SK-N-SH (cell line): Measurements from ENCODE around the gene MLLT1.

Experiments used
- CTCF ChIP-seq: fragments of 200-600 bp; sonication (generic); IDR thresholded peaks from 2 replicates; pipeline ENCODE4 v1.6.1; 2017; ENCODE audit warnings: antibody characterized with exemption, mild to moderate bottlenecking, moderate library complexity
- EP300 ChIP-seq, 2 experiments: IDR thresholded peaks; 2 replicates each; pipeline versions ENCODE4 v1.4.0 to v1.6.1; 2012; ENCODE audit warnings: borderline replicate concordance in 1 of 2, low read depth in 1 of 2, low read length in 1 of 2
- REST ChIP-seq: IDR thresholded peaks from 2 replicates; pipeline ENCODE4 v1.6.1; 2012; ENCODE audit warnings: mild to moderate bottlenecking, low read depth, low read length, moderate library complexity

DNA sequence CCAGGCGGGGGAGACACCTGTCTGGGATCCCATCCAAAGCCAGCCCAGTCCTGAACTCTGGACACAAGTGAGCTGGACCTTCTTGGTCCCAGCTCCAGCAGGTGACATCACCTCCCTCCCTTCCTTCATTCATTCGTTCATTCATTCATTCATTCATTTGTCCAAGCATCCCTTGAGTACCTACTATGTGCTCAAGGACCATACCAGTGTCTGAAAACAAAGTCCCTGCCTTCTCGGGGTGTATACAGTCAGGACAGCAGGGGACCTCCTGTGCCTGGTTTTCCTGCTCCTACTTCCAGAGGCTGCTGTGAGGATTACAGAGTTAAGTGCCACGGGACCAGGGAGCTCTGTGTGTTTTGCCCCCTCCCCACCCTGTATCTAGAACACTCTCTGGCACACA, 39.6 kb upstream of the MLLT1 start:
- TF ChIP-seq EP300 (IDR thresholded peaks at IDR 0.05; ENCODE audit: borderline replicate concordance in 1 of 2, low read depth in 1 of 2, low read length in 1 of 2) (no peak), CTCF (no peak), REST (no peak)
